GM19193 (cell line): ENCODE results near the gene PRSS2.
A peak's percentile ranks its signal among the peaks of the same experiment; 100 is the strongest.

Source experiments
- POLR2A ChIP-seq: IDR thresholded peaks from 4 replicates; pipeline ENCODE4 v1.6.1; 2011; ENCODE audit not compliant: insufficient read depth, insufficient read length; ENCODE audit errors: extremely low read depth

PRSS2 gene

DNA sequence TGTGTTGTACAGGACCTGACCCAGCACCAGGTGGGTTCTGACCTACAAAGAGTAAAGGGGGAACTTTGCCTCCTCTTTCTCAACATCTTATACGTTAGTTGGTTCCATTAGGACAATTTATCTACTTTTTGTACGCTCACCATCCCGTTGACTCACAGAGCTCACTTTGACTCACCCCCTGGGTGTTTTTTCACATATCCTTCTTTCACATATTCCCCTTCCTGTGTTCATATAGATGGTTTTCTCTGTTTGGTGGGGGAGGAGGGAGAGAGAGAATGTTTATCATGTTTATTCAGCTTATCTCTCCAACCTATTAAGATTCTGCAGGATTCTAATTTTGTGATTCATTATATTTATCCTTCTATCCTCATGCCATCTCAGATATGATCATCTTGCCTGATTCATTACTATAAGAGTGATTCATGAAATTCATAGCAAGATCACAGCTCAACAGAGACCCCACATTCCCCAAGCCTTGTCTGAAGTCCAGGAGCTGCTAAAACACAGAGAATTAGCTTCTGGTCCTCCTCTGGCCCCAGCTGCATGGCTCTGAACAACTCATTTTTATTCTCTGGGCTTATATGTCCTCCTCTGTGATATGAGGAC lies 37.2 kb downstream of the PRSS2 start:
- TF ChIP-seq POLR2A, result no peak

GRCh38 chr7:142808461-142808801 lies 37.7 kb downstream of the PRSS2 start:
- TF ChIP-seq POLR2A, result no peak

- TF ChIP-seq POLR2A, result peak; percentile 52
Measured at GRCh38 chr7:142808802-142809583, 38.2 kb downstream of the PRSS2 start.

DNA sequence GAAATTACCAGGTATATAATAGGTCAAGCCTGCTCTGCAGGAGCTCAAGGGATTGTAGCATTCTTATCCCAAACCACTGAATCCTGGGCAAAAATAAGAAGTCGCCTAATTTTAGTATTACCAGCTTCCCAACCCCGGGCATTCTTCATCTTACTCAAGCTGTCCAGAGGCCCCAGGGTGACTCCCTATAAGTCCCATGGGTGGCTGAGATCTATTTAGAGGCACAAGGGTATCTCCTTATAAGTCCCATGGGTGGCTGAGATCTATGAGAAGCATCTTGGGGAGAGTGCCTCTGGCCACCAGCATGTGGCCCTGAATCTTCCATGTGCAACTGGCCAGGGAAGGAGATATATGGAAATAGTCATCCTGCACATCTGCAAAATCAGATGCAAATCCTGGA lies 38.9 kb downstream of the PRSS2 start:
- no peak for TF ChIP-seq POLR2A

- TF ChIP-seq POLR2A, result no peak
Measured at GRCh38 chr7:142811154-142811737, 40.5 kb downstream of the PRSS2 start.

GRCh38 chr7:142812437-142813215 lies 41.9 kb downstream of the PRSS2 start:
- no peak for TF ChIP-seq POLR2A

- TF ChIP-seq POLR2A, result no peak
Measured at GRCh38 chr7:142813226-142813625, 42.5 kb downstream of the PRSS2 start.

- no peak for TF ChIP-seq POLR2A
Measured at GRCh38 chr7:142813699-142814098, 42.9 kb downstream of the PRSS2 start.

DNA sequence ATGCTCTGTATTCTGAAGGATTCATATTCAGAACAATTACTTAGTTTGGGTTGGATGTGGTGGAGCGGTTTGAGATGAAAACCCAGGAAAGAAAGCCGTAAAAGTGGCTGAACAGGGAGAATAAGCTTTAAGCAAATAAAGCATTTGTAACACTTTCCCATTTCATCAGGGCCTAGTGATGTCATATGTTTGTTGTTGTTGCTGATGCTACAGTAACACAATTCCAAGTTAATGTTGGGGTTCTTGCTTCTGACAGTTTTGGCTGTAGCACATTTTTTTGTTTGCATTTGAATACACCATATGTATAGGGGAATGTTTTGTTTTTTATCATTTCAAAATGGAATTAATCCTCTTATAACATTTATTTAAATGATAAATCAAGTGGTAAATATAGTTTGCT lies 43.7 kb downstream of the PRSS2 start:
- TF ChIP-seq POLR2A, result no peak

- TF ChIP-seq POLR2A, result no peak
Measured at GRCh38 chr7:142815134-142815533, 44.4 kb downstream of the PRSS2 start.

DNA sequence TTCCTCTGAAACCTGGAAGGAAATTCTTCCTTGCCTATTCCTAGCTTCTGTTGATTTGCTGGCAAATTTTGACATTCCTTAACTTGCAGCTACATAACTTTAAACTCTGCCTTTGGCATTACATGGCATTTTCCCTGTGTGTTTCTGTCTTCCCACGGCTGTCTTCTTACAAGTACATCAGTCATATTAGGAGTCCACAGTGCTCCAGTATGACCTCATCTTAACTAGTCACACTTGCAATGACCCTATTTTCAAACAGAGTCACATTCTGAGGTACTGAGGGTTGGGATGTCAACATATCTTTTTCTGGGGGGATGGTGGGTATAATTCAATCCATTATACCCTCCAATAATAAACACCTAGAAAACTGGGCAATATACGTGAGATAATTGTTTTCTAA lies 46.7 kb downstream of the PRSS2 start:
- no peak for TF ChIP-seq POLR2A

DNA sequence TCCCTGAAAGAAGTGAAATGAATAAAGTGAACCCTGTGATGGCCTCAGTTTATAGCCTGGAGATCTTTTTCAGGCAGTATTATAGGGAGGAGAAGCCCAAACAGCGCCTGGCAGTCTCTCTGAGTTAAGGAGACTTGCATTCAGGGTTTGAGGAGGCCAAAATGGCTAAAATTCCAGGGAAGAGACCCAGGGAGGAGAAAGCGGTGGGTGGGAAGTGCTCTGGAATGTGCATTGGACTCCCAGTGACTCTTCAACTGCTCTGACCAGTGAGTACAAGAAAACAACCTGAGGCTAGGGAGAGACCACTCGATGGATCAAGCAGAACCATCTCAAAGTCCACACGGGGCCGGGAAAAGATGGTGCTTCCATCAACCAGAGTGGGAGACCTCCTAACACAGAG lies 48.8 kb downstream of the PRSS2 start:
- no peak for TF ChIP-seq POLR2A

DNA sequence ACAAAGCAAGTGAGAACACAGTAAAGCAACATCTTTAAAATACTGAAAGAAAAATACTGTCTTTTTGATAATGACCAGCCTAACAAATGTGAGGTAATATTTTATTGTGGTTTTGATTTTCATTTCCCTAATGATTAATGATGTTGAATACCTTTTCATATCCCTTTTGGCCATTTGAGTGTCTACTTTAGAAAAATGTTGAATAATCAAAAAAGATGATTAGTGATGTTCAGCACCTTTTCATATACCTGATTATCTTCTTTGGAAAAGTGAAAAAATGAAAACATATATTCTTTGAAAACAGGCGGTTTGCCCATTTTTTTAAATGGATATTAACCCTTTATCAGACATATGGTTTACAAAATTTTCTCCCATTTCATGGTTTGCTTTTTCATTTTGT lies 51.9 kb downstream of the PRSS2 start:
- no peak for TF ChIP-seq POLR2A
